ENCODE measurements around the gene VAV3.

GRCh38 chr1:107535091-107535490, 429.9 kb downstream of the VAV3 start:
- no peak for TF ChIP-seq CTCF (conservative IDR thresholded peaks at IDR 0.05 in 1 of 2, IDR thresholded peaks at IDR 0.05 in 1 of 2; ENCODE audit: low read depth in 1 of 2, low read length in 2 of 2)
- no peak for TF ChIP-seq EZH2 (IDR thresholded peaks at IDR 0.05; ENCODE audit: low read length, missing control alignments)

Data from fibroblast of lung (primary cell).